Calu3 (cell line): ENCODE results near the gene C10orf95. TPM values are rescaled to one million over a fixed set of nuclear protein-coding genes. Genes with fewer than 3 reads are reported as not detected.

Experiments used
- BruUV-seq: library from RNA; stranded (reverse); fragments of 400-500 nt; replicated peaks from 2 replicates; lab custom pipeline; 2021; lab: Mats Ljungman, UMichigan
- CTCF ChIA-PET: fragments of 300-600 bp; sonication (Branson Sonifier 250); formaldehyde crosslinking; loops from one replicate; lab custom pipeline; 2022; ENCODE audit warnings: antibody characterized with exemption; lab: Charles Lee
- DNase-seq: peaks from one replicate; pipeline ENCODE4 v3.0.0; 2022
- H3K27ac Mint-ChIP-seq: one replicate; pipeline ENCODE4 v1.8.0; 2022; ENCODE audit warnings: mixed read lengths; ENCODE audit not compliant: unreplicated experiment
- H3K27me3 Mint-ChIP-seq: one replicate; pipeline ENCODE4 v1.8.0; 2022; ENCODE audit warnings: mixed read lengths; ENCODE audit not compliant: unreplicated experiment
- H3K36me3 Mint-ChIP-seq: one replicate; pipeline ENCODE4 v1.8.0; 2022; ENCODE audit warnings: mild to moderate bottlenecking, moderate library complexity, mixed read lengths; ENCODE audit not compliant: insufficient read depth, unreplicated experiment
- H3K4me1 Mint-ChIP-seq: one replicate; pipeline ENCODE4 v1.8.0; 2022; ENCODE audit warnings: mild to moderate bottlenecking, low read depth, mixed read lengths; ENCODE audit not compliant: unreplicated experiment
- H3K4me3 Mint-ChIP-seq: one replicate; pipeline ENCODE4 v1.8.0; 2022; ENCODE audit warnings: mild to moderate bottlenecking, low read depth, moderate library complexity, mixed read lengths; ENCODE audit not compliant: unreplicated experiment
- H3K9me3 Mint-ChIP-seq: one replicate; pipeline ENCODE4 v1.8.0; 2022; ENCODE audit warnings: low read depth, mixed read lengths; ENCODE audit not compliant: unreplicated experiment
- CTCF ChIP-seq: fragments of 200-600 bp; IDR thresholded peaks from one replicate; pipeline ENCODE4 v1.8.0; 2022; ENCODE audit warnings: antibody characterized with exemption; ENCODE audit not compliant: unreplicated experiment
- intact Hi-C: fragments of 100-400 bp; cut with micrococcal nuclease; formaldehyde crosslinking; loops from one replicate; pipeline ENCODE4 v1.10.0; 2022; ENCODE audit not compliant: unreplicated experiment
- total RNA-seq: library from RNA; stranded (reverse); gene quantifications from 2 replicates; pipeline ENCODE4 v1.2.3, GENCODE V29; 2022

C10orf95 gene
- total RNA-seq, 1 experiment from 2014 or later: 0.57 TPM

DNA sequence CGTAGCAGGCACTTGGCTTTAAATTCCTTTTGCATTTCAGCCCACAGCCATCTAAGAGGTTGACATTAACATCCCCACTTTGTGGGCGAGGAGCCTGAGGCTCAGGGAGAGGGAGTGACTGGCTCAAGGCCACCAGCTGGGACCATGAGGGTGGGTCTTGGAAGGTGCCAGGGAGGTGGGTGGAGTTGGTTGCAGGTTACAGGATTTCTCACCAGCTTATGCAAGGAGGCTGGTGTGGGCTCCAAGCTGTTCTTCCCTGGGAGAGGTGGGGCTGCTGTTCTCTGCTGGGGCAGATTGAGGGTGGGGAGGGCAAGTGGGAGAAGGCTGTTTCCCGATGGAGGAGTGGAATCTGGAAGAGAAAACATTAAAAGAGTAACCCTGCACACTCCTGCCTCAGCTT lies 14.1 kb upstream of the C10orf95 start:
- no peak overlapping the region for H3K27ac Mint-ChIP-seq
- no peak for TF ChIP-seq CTCF
- intact Hi-C loops: no loop called here
- H3K36me3 Mint-ChIP-seq: peaks cover 17% of the 10 kb centered on the region
- CTCF ChIA-PET: interaction anchor here (0.5 kb wide), 1 partner anchor 20 kb away, joined by 4 read pairs; no protein-coding TSS in a partner anchor
- H3K27me3 Mint-ChIP-seq: no peaks in the 10 kb centered on the region
- H3K4me1 Mint-ChIP-seq: peaks cover 32% of the 10 kb centered on the region
- H3K9me3 Mint-ChIP-seq: no peaks in the 10 kb centered on the region
- no peak overlapping the region for H3K4me3 Mint-ChIP-seq
- BruUV-seq: no TSS peak
- DNase-seq: no peak

- CTCF ChIA-PET: interaction anchor here (0.6 kb wide), 1 partner anchor 85 kb away, joined by 3 read pairs; no protein-coding TSS in a partner anchor
- Mint-ChIP-seq H3K4me3 (no peak overlapping the region), H3K36me3 (peaks cover 17% of the 10 kb centered on the region), H3K27me3 (no peaks in the 10 kb centered on the region), H3K27ac (no peak overlapping the region), H3K9me3 (no peaks in the 10 kb centered on the region), H3K4me1 (peaks cover 32% of the 10 kb centered on the region)
- intact Hi-C loops: no loop called here
- no peak for TF ChIP-seq CTCF
- BruUV-seq: no TSS peak
- DNase-seq: no peak
Measured at GRCh38 chr10:102463983-102464382, 12.6 kb upstream of the C10orf95 start.

- TF ChIP-seq CTCF: no peak
- intact Hi-C loops: no loop called here
- Mint-ChIP-seq H3K9me3 (no peaks in the 10 kb centered on the region), H3K27me3 (no peaks in the 10 kb centered on the region), H3K4me1 (peaks cover 32% of the 10 kb centered on the region), H3K36me3 (peaks cover 21% of the 10 kb centered on the region), H3K4me3 (peak overlapping the region; percentile 97), H3K27ac (no peak overlapping the region)
- DNase-seq: no peak
- no TSS peak for BruUV-seq
- CTCF ChIA-PET: interaction anchor here (0.7 to 1.4 kb wide), 2 partner anchors 12 to 17 kb away, joined by 3 read pairs; no protein-coding TSS in a partner anchor
Measured at GRCh38 chr10:102462512-102463054, 11.2 kb upstream of the C10orf95 start.

- peak overlapping the region; percentile 59 for H3K27ac Mint-ChIP-seq
- peaks cover 32% of the 10 kb centered on the region for H3K4me1 Mint-ChIP-seq
- peaks cover 21% of the 10 kb centered on the region for H3K36me3 Mint-ChIP-seq
- H3K9me3 Mint-ChIP-seq: no peaks in the 10 kb centered on the region
- no peak for TF ChIP-seq CTCF
- intact Hi-C loops: no loop called here
- CTCF ChIA-PET: interaction anchor here (0.6 to 1.4 kb wide), 2 partner anchors 11 to 100 kb away, joined by 3 to 5 read pairs; no protein-coding TSS in a partner anchor
- H3K27me3 Mint-ChIP-seq: no peaks in the 10 kb centered on the region
- H3K4me3 Mint-ChIP-seq: peak overlapping the region; percentile 97
- DNase-seq: peak; percentile 94
- BruUV-seq: no TSS peak
Measured at GRCh38 chr10:102461187-102462054, 10.1 kb upstream of the C10orf95 start.
